A549 (cell line): ENCODE measurements around the gene OPTN.

Experiments
- POLR2A ChIP-seq: IDR thresholded peaks from 2 replicates; pipeline ENCODE4 v1.6.1; 2012; ENCODE audit warnings: mild to moderate bottlenecking, low read length
- REST ChIP-seq: fragments of 200-600 bp; sonication (generic); IDR thresholded peaks from 2 replicates; pipeline ENCODE4 v1.6.1; 2016; ENCODE audit warnings: antibody characterized with exemption, mild to moderate bottlenecking, moderate library complexity
- SMC3 ChIP-seq: fragments of >200 bp; sonication (Bioruptor Twin); formaldehyde crosslinking; IDR thresholded peaks from 3 replicates; pipeline ENCODE4 v1.6.1; 2018; ENCODE audit warnings: inconsistent platforms
- TF ChIP-seq, protein P1 (sequence below): fragments of >200 bp; sonication (Bioruptor Twin); formaldehyde crosslinking; IDR thresholded peaks from 3 replicates; pipeline ENCODE4 v1.5.1; 2016
- TF ChIP-seq, protein P2 (sequence below): IDR thresholded peaks from 2 replicates; pipeline ENCODE4 v1.6.1; 2012

- TF ChIP-seq, protein P1, sequence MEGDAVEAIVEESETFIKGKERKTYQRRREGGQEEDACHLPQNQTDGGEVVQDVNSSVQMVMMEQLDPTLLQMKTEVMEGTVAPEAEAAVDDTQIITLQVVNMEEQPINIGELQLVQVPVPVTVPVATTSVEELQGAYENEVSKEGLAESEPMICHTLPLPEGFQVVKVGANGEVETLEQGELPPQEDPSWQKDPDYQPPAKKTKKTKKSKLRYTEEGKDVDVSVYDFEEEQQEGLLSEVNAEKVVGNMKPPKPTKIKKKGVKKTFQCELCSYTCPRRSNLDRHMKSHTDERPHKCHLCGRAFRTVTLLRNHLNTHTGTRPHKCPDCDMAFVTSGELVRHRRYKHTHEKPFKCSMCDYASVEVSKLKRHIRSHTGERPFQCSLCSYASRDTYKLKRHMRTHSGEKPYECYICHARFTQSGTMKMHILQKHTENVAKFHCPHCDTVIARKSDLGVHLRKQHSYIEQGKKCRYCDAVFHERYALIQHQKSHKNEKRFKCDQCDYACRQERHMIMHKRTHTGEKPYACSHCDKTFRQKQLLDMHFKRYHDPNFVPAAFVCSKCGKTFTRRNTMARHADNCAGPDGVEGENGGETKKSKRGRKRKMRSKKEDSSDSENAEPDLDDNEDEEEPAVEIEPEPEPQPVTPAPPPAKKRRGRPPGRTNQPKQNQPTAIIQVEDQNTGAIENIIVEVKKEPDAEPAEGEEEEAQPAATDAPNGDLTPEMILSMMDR: no peak
- TF ChIP-seq SMC3 (no peak), POLR2A (no peak), REST (no peak)
- TF ChIP-seq, protein P2, sequence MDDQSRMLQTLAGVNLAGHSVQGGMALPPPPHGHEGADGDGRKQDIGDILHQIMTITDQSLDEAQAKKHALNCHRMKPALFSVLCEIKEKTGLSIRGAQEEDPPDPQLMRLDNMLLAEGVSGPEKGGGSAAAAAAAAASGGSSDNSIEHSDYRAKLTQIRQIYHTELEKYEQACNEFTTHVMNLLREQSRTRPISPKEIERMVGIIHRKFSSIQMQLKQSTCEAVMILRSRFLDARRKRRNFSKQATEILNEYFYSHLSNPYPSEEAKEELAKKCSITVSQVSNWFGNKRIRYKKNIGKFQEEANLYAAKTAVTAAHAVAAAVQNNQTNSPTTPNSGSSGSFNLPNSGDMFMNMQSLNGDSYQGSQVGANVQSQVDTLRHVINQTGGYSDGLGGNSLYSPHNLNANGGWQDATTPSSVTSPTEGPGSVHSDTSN: no peak
Measured at GRCh38 chr10:13117841-13118783, 18.1 kb downstream of the OPTN start.
